ENCODE data around the gene NIT2.
"Not testable (repeated sequence)": the region's sequence is repeated elsewhere in the genome, so short reads cannot be mapped to it uniquely, and the experiment has no call there.

The NIT2 gene

DNA sequence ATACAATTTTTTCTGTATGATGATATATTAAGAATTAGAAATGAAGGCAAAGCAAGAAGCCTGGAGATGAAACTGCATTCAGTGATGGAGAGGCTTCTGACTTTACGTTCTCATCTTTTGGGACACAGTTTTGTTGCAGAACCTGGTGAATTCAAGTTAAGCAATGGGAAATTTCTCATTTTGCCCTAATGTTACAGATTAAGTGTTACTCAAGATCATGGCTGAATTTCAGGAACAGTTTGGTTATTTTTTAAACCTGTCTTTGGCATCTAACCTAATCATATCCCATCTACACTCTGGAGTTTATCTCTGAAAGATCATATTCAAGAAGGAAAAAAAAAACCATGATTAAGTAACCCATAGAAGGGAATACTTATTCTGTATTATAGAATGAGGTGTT, 6.0 kb downstream of the NIT2 start:
- no peak for DNase-seq (ENCODE audit: low read depth in 1 of 2, low spot score in 1 of 2)
- no peak for TF ChIP-seq POLR2AphosphoS5 (IDR thresholded peaks at IDR 0.05; ENCODE audit: low read depth)
- TF ChIP-seq, protein P1, sequence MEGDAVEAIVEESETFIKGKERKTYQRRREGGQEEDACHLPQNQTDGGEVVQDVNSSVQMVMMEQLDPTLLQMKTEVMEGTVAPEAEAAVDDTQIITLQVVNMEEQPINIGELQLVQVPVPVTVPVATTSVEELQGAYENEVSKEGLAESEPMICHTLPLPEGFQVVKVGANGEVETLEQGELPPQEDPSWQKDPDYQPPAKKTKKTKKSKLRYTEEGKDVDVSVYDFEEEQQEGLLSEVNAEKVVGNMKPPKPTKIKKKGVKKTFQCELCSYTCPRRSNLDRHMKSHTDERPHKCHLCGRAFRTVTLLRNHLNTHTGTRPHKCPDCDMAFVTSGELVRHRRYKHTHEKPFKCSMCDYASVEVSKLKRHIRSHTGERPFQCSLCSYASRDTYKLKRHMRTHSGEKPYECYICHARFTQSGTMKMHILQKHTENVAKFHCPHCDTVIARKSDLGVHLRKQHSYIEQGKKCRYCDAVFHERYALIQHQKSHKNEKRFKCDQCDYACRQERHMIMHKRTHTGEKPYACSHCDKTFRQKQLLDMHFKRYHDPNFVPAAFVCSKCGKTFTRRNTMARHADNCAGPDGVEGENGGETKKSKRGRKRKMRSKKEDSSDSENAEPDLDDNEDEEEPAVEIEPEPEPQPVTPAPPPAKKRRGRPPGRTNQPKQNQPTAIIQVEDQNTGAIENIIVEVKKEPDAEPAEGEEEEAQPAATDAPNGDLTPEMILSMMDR (IDR thresholded peaks at IDR 0.05; ENCODE audit: insufficient read depth, low read length): no peak
- TF ChIP-seq SPI1 (IDR thresholded peaks at IDR 0.05; ENCODE audit: borderline replicate concordance, low read depth): no peak
- TF ChIP-seq GABPA (IDR thresholded peaks at IDR 0.05; ENCODE audit: low read depth): no peak
- TF ChIP-seq, protein P2, sequence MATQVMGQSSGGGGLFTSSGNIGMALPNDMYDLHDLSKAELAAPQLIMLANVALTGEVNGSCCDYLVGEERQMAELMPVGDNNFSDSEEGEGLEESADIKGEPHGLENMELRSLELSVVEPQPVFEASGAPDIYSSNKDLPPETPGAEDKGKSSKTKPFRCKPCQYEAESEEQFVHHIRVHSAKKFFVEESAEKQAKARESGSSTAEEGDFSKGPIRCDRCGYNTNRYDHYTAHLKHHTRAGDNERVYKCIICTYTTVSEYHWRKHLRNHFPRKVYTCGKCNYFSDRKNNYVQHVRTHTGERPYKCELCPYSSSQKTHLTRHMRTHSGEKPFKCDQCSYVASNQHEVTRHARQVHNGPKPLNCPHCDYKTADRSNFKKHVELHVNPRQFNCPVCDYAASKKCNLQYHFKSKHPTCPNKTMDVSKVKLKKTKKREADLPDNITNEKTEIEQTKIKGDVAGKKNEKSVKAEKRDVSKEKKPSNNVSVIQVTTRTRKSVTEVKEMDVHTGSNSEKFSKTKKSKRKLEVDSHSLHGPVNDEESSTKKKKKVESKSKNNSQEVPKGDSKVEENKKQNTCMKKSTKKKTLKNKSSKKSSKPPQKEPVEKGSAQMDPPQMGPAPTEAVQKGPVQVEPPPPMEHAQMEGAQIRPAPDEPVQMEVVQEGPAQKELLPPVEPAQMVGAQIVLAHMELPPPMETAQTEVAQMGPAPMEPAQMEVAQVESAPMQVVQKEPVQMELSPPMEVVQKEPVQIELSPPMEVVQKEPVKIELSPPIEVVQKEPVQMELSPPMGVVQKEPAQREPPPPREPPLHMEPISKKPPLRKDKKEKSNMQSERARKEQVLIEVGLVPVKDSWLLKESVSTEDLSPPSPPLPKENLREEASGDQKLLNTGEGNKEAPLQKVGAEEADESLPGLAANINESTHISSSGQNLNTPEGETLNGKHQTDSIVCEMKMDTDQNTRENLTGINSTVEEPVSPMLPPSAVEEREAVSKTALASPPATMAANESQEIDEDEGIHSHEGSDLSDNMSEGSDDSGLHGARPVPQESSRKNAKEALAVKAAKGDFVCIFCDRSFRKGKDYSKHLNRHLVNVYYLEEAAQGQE (IDR thresholded peaks at IDR 0.05; ENCODE audit: insufficient replicate concordance, low read depth): no peak
- H3K4me3 ChIP-seq (replicated peaks; ENCODE audit: insufficient read depth, low read length): no peak overlapping the region
- H3K27ac ChIP-seq (replicated peaks): no peak overlapping the region
- H3K27me3 ChIP-seq (ENCODE audit: insufficient read depth, poor library complexity, severe bottlenecking): no peaks in the 10 kb centered on the region

DNA sequence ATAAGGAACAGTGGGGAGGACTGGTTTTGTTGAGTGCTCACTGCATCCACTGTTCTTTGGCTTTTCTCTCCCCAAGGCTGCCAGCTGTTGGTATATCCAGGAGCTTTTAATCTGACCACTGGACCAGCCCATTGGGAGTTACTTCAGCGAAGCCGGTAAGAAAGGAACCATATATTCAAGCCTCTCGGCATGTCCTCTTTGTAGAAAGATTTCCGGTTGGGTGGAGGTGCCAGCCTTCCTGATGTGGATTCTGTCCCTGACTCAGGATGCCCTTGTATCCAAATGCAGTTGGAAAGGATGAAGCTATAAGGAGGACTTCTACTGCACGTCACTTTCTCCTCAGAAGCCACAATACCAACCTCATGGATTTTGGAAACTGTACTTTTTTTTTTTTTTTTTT, 14.2 kb downstream of the NIT2 start:
- Histone ChIP-seq H3K27me3 (ENCODE audit: insufficient read depth, poor library complexity, severe bottlenecking) (no peaks in the 10 kb centered on the region), H3K4me3 (replicated peaks; ENCODE audit: insufficient read depth, low read length) (no peak overlapping the region), H3K27ac (replicated peaks) (no peak overlapping the region)
- no peak for DNase-seq (ENCODE audit: low read depth in 1 of 2, low spot score in 1 of 2)
- TF ChIP-seq SPI1 (IDR thresholded peaks at IDR 0.05; ENCODE audit: borderline replicate concordance, low read depth) (no peak), GABPA (IDR thresholded peaks at IDR 0.05; ENCODE audit: low read depth) (no peak)
- TF ChIP-seq, protein P1 (IDR thresholded peaks at IDR 0.05; ENCODE audit: insufficient read depth, low read length): no peak
- TF ChIP-seq, protein P2 (IDR thresholded peaks at IDR 0.05; ENCODE audit: insufficient replicate concordance, low read depth): no peak

DNA sequence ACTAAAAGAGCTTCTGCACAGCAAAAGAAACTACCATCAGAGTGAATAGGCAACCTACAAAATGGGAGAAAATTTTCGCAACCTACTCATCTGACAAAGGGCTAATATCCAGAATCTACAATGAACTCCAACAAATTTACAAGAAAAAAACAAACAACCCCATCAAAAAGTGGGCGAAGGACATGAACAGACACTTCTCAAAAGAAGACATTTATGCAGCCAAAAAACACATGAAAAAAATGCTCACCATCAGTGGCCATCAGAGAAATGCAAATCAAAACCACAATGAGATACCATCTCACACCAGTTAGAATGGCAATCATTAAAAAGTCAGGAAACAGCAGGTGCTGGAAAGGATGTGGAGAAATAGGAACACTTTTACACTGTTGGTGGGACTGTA, 17.2 kb downstream of the NIT2 start:
- not testable (repeated sequence) for H3K27me3 ChIP-seq (ENCODE audit: insufficient read depth, poor library complexity, severe bottlenecking); H3K4me3 ChIP-seq (replicated peaks; ENCODE audit: insufficient read depth, low read length); H3K27ac ChIP-seq (replicated peaks); DNase-seq (ENCODE audit: low read depth in 1 of 2, low spot score in 1 of 2)

DNA sequence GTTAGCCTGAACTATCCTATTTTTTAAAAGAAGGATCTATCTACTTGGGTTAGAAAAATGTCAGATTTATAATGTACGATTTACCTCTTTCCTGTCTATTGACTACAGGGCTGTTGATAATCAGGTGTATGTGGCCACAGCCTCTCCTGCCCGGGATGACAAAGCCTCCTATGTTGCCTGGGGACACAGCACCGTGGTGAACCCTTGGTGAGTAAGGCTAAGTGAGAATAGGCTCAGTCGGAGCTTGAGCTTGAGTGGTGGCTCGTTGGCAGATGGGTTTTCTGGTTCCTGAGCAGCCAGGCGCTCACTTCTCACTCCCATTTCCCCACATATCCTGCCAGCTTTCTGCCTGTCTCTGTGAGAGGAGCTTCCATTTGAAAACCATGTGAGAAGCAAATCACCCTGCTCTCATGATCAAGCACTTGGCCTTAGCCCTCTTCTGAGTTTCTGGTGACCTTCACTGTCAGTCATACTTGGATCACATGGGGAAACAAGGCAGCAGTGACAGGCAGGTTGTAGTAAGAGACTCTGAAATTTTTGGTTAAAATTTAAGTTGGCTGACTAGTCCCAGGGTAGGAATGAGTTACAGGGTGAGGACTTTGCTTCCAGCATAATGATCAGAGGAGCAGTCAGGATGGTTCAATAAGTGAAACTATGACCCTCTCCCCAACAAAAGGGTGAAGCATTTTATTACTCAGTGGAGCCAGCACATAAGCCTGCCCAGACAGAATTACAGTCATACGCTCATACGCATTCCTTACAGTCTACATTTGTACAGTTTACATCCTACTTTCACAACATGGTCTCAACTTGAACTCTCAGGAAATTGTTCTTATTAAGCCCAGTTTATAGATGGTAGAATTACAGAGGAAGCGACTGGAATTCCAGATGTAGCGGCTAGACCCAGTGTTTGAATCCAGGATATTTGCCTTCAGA, 18.0 kb downstream of the NIT2 start:
- DNase-seq (ENCODE audit: low read depth in 1 of 2, low spot score in 1 of 2): no peak
- Histone ChIP-seq H3K27ac (replicated peaks) (no peak overlapping the region), H3K4me3 (replicated peaks; ENCODE audit: insufficient read depth, low read length) (no peak overlapping the region), H3K27me3 (ENCODE audit: insufficient read depth, poor library complexity, severe bottlenecking) (no peaks in the 10 kb centered on the region)
- TF ChIP-seq, protein P2 (IDR thresholded peaks at IDR 0.05; ENCODE audit: insufficient replicate concordance, low read depth): no peak
- no peak for TF ChIP-seq SPI1 (IDR thresholded peaks at IDR 0.05; ENCODE audit: borderline replicate concordance, low read depth)
- TF ChIP-seq GABPA (IDR thresholded peaks at IDR 0.05; ENCODE audit: low read depth): no peak
- TF ChIP-seq POLR2AphosphoS5 (IDR thresholded peaks at IDR 0.05; ENCODE audit: low read depth): no peak
- TF ChIP-seq, protein P1 (IDR thresholded peaks at IDR 0.05; ENCODE audit: insufficient read depth, low read length): no peak

Data from HL-60 (cell line).